SKM-1 treated with dmso at 0.1 percent for 144 hours (cell line): ENCODE measurements around the gene MYL9.

Source experiments
- DNase-seq: peaks from one replicate; lab custom pipeline; 2025; ENCODE audit not compliant: unreplicated experiment; lab: John Stamatoyannopoulos, UW

MYL9 gene

DNA sequence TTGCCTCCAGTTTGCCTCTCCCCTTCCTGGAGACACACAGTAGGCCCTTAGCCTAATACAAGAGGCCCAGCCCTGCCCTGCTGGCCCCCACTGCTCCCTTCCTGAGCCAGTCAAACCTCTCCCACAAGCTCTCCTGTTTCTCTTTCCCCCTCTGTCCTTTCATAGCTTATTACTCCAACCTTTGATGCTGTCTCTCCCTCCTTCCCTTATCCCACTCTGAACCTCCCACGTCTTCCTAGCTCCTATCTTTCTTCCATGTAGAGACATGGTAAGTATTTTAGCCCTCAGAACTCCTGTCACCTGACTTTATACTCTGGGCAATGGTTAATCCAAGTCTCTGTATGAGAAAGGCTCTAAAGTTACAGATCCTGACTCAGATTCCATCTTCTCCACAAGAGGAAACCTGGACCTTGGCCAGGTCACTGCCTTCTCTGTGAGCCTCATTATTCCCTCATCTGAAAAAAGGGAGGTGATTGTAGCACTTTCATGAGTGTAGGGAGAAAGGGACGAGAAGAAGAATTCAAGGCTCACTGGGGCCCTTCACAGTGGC lies 38.8 kb downstream of the MYL9 start:
- no peak for DNase-seq

DNA sequence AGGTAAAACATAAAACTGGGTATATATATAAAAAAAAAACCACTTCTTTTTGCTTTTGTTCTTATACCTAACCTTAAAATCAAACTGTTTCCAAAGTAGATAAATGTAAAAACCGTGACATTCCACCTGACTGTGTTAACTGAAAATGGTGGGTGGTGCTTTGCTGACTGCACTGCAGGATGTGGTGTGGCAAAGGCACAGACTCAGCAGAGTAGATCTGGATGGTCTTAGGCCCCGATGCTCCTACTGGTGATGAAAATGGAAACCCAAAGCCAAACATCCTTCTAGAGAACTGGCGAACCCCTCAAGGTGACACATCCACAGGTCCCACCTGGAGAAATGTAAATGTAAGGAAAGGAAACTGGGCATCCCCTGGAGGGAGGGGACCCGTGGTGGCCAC lies 41.0 kb downstream of the MYL9 start:
- no peak for DNase-seq

GRCh38 chr20:36582821-36583220 lies 41.5 kb downstream of the MYL9 start:
- no peak for DNase-seq

- DNase-seq: no peak
Measured at GRCh38 chr20:36584018-36584481, 42.7 kb downstream of the MYL9 start.

GRCh38 chr20:36585410-36586125 lies 44.2 kb downstream of the MYL9 start:
- no peak for DNase-seq

DNA sequence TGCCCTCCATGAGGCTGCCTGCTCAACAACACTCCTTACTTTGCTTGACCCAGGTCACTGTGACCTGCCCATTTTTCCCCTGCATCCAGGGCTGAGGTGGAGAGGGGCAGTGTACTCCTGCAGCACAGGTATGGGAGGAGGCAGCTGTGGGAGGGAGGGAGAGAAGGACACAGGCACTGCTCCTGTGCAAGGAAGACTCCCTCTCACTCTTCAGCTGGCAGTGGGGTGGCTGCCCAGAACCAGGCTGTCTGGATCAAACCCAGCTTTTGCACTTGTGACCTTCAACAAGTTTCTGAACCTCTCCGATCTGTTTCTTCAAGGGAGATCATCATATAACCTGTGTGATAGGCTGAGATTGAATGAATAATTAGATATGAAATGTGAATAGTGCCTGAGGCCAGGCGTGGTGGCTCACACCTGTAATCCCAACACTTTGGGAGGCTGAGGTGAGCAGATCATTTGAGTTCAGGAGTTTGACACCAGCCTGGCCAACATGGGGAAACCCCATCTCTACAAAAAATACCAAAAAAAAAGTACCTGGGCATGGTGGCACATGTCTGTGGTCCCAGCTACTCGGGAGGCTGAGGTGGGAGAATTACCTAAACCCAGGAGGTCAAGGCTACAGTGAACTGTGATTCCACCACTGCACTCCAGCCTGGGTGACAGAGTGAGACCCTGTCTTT lies 46.2 kb downstream of the MYL9 start:
- DNase-seq: no peak

DNA sequence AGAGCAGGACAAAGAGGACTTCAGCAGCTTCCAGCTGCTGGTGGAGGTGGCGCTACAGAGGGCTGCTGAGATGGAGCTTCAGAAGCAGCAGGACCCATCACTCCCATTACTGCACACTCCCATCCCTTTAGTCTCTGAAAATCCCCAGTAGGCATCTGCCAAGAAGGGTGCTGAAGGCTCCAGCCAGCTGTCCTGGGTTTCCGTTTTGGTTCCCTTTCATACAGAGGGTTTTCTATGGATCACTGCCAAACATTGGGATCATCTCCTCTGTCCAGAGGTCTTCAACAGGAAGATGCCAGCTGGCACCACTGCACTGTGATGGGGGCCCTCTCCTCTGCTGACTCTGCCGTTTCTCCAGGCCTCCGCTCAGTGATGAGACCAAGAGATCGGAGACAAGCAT lies 50.0 kb downstream of the MYL9 start:
- no peak for DNase-seq

DNA sequence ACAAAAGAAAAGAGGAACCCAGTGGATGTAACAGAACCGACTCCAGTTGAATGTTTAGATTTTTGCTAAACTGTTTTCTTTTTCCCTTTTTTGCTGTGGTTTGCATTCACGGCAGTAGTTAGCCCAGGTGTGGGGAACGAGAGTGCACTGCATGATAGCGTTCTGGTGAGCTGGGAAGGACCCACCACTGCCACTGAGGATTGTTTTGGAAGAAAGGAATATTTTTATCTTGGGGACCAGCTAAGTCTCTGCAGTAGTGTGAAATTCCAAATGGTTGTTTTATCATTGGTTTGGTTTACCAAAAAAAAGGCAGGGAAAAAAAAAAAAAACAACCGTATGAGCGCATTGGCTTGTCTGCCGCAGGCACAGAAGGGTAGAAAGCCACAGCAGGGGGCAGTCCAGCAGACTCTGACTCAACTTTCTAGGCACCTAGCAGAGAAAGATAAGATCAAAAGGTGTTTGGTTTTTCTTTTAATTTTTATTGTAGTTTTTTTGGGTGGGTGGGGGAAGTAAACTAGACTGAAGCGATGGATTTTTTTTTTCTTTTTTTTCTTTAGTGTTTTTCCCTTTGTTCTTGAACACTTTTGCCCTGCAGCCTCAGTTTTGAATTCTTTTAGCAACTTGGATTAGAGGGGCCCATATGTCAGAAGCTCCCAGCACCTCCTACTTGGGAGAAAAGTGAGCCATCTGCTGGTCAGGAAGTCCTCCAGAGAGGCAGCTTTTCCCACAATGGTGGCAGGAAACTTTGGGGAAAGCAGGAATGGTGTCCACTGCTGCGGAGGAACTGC lies 50.7 kb downstream of the MYL9 start:
- DNase-seq: no peak

DNA sequence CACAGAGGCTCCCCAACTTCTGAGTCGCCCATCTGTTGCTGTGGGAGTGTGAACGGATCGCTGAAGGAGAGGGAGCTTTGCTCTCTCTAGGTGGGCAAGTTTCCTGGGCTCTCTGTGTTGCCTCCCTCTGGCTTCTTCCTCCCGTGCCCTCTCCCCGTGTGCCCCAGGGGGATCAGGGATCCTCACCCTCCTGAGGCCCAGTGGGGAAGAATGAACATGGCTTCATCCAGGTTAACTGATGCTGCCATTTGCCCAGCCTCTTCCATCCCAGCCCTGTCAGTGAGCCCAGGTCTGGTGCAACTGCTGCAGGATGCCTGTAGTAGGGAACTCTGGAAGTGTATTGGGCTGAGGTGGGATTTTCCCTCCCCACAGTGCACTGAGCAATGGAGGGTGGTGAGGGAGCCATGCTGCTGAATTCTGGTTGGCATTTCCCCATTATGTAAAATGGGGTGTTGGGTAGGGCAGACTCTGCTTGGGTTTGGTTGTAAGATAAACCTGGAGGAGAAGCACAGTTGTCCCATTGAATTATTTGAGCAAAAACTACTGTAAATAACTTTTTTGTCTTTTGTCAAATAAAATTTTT lies 52.1 kb downstream of the MYL9 start:
- no peak for DNase-seq

DNA sequence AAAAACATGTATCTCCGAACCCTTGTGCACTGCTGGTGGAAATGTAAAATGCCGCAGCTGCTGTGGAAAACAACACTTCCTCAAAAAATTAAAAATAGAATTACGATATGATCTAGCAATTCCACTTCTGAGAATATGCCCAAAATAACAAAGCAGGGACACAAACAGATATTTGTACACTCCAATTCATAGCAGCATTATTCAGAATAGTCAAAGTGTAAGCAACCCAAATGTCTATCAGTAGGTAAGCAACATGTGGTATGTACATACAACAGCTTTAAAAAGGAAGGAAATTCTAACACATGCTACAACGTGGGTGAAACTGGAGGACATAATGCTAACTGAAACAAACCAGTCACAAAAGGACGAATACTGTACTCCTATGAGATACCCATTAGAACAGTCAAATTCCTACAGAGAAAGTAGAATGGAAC lies 58.6 kb downstream of the MYL9 start:
- DNase-seq: no peak
